Hepatocyte (in vitro differentiated cells): ENCODE data around the gene COL11A2. TPM values are rescaled to one million over a fixed set of nuclear protein-coding genes. Genes with fewer than 3 reads are reported as not detected.
"Not testable (repeated sequence)": the region's sequence is repeated elsewhere in the genome, so short reads cannot be mapped to it uniquely, and the experiment has no call there.

Source experiments
- DNase-seq: peaks from one replicate; pipeline ENCODE4 v3.0.0-alpha.2; 2016; ENCODE audit warnings: low spot score
- H2AFZ ChIP-seq: fragments of 200-600 bp; sonication (generic); 2 replicates; pipeline ENCODE4 v1.6.0; 2016; ENCODE audit warnings: antibody characterized with exemption, mild to moderate bottlenecking
- H3K27ac ChIP-seq: fragments of 200-600 bp; sonication (generic); 2 replicates; pipeline ENCODE4 v1.5.1; 2016; ENCODE audit warnings: mild to moderate bottlenecking
- H3K27me3 ChIP-seq: fragments of 200-600 bp; sonication (generic); 2 replicates; pipeline ENCODE4 v1.6.1; 2016
- H3K36me3 ChIP-seq: fragments of 200-600 bp; sonication (generic); replicated peaks from 2 replicates; pipeline ENCODE4 v1.5.1; 2016; ENCODE audit warnings: low read depth; ENCODE audit not compliant: insufficient read depth
- H3K4me1 ChIP-seq: fragments of 200-600 bp; sonication (generic); 2 replicates; pipeline ENCODE4 v1.5.1; 2016; ENCODE audit warnings: mild to moderate bottlenecking, moderate library complexity; ENCODE audit not compliant: insufficient read depth
- H3K4me2 ChIP-seq: fragments of 200-600 bp; sonication (generic); 2 replicates; pipeline ENCODE4 v1.6.0; 2016
- H3K4me3 ChIP-seq: fragments of 200-600 bp; sonication (generic); 2 replicates; pipeline ENCODE4 v1.5.1; 2016; ENCODE audit warnings: mild to moderate bottlenecking
- H3K79me2 ChIP-seq: fragments of 200-600 bp; sonication (generic); 2 replicates; pipeline ENCODE4 v1.6.0; 2017; ENCODE audit warnings: mild to moderate bottlenecking
- H3K9me2 ChIP-seq: fragments of 200-600 bp; sonication (generic); replicated peaks from 2 replicates; pipeline ENCODE4 v1.6.0; 2017; ENCODE audit warnings: mild to moderate bottlenecking; ENCODE audit not compliant: insufficient read depth
- H3K9me3 ChIP-seq: fragments of 200-600 bp; sonication (generic); 2 replicates; pipeline ENCODE4 v1.5.1; 2016; ENCODE audit warnings: low read depth, mild to moderate bottlenecking
- H4K20me1 ChIP-seq: fragments of 200-600 bp; sonication (generic); 2 replicates; pipeline ENCODE4 v1.6.0; 2016; ENCODE audit warnings: mild to moderate bottlenecking; ENCODE audit not compliant: insufficient read depth, poor library complexity, severe bottlenecking
- EZH2 ChIP-seq: fragments of 200-600 bp; sonication (generic); IDR thresholded peaks from 2 replicates; pipeline ENCODE4 v1.6.1; 2016; ENCODE audit warnings: antibody characterized with exemption, mild to moderate bottlenecking, borderline replicate concordance
- EZH2phosphoT487 ChIP-seq: fragments of 200-600 bp; sonication (generic); IDR thresholded peaks from one replicate; pipeline ENCODE4 v1.6.1; 2018; ENCODE audit warnings: antibody characterized with exemption, mild to moderate bottlenecking, low read depth, moderate library complexity; ENCODE audit not compliant: unreplicated experiment, severe bottlenecking
- WGBS: methylation state at CpG from one replicate; pipeline ENCODE4 v1.1.6; 2016; ENCODE audit warnings: low lambda C conversion rate; ENCODE audit errors: missing lambda C conversion rate; 5-methylcytosine and 5-hydroxymethylcytosine counted together
- polyA plus RNA-seq: library from polyadenylated mRNA; unstranded; fragments of >200 nt; fragmentation: Nextera tagmentation; extraction: Ambion mirVana; gene quantifications from 2 replicates; pipeline ENCODE4 v1.2.1, GENCODE V29; 2016
- total RNA-seq: library from RNA; depleted of rRNA; stranded (reverse); fragments of >200 nt; gene quantifications from 2 replicates; pipeline ENCODE4 v1.2.3, GENCODE V29; 2014
- TF ChIP-seq, protein P1 (sequence below): fragments of 200-600 bp; sonication (generic); IDR thresholded peaks from 2 replicates; pipeline ENCODE4 v1.5.1; 2016; ENCODE audit warnings: antibody characterized with exemption, mild to moderate bottlenecking; ENCODE audit not compliant: poor library complexity

The COL11A2 gene
- total and polyA plus RNA-seq, 2 experiments from 2014 or later, result 3.0 to 4.7 TPM

DNA sequence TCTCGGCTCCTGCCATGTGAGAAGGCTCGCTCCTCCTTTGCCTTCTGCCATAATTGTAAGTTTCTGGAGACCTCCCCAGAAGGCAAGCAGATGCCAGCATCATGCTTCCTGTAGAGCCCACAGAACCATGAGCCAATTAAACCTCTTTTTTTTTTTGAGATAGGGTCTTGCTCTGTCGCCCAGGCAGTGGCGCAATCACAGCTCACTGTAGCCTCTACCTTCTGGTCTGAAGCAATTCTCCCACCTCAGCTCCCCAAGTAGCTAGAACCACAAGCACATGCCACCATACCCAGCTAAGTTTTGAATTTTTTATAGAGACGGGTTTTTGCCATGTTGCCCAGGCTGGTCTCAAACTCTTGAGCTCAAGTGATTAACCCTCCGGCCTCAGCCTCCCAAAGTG, 44.6 kb upstream of the COL11A2 start:
- no peaks in the 10 kb centered on the region for H3K36me3 ChIP-seq
- no peaks in the 10 kb centered on the region for H4K20me1 ChIP-seq
- H3K9me3 ChIP-seq, result no peaks in the 10 kb centered on the region
- no peak overlapping the region for H3K27ac ChIP-seq
- no peak for TF ChIP-seq EZH2phosphoT487
- TF ChIP-seq EZH2, result no peak
- WGBS, result 93% methylated on average over 6 of the region's 6 CpGs
- H3K79me2 ChIP-seq, result no peaks in the 10 kb centered on the region
- DNase-seq, result no peak
- no peaks in the 10 kb centered on the region for H3K9me2 ChIP-seq
- no peaks in the 10 kb centered on the region for H3K4me1 ChIP-seq
- H3K4me3 ChIP-seq, result no peak overlapping the region
- H3K4me2 ChIP-seq, result no peak overlapping the region
- no peak overlapping the region for H2AFZ ChIP-seq
- peaks cover 3% of the 10 kb centered on the region for H3K27me3 ChIP-seq

DNA sequence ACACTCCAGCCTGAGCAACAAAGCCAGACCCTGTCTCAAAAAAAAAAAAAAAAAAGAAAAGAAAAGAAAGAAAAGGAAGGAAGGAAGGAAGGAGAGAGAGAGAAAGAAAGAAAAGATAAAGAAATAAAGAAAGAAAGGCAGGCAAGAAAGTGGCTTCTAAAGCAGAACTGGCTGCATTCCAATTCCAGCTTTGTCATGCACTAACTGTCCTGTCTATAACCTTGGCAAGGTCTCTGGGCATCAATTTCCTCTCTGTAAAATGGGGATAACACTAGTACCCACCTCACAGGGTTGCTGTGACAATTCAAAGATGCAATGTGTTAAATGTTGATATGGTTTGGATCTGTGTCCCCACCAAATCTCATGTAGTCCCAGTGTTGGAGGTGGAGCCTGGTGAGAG, 44.1 kb upstream of the COL11A2 start:
- H4K20me1 ChIP-seq, result no peaks in the 10 kb centered on the region
- H3K27me3 ChIP-seq, result peaks cover 3% of the 10 kb centered on the region
- no peak overlapping the region for H3K27ac ChIP-seq
- no peaks in the 10 kb centered on the region for H3K4me1 ChIP-seq
- H2AFZ ChIP-seq, result no peak overlapping the region
- no peaks in the 10 kb centered on the region for H3K36me3 ChIP-seq
- no peak for TF ChIP-seq EZH2
- no peak for TF ChIP-seq EZH2phosphoT487
- TF ChIP-seq, protein P1, sequence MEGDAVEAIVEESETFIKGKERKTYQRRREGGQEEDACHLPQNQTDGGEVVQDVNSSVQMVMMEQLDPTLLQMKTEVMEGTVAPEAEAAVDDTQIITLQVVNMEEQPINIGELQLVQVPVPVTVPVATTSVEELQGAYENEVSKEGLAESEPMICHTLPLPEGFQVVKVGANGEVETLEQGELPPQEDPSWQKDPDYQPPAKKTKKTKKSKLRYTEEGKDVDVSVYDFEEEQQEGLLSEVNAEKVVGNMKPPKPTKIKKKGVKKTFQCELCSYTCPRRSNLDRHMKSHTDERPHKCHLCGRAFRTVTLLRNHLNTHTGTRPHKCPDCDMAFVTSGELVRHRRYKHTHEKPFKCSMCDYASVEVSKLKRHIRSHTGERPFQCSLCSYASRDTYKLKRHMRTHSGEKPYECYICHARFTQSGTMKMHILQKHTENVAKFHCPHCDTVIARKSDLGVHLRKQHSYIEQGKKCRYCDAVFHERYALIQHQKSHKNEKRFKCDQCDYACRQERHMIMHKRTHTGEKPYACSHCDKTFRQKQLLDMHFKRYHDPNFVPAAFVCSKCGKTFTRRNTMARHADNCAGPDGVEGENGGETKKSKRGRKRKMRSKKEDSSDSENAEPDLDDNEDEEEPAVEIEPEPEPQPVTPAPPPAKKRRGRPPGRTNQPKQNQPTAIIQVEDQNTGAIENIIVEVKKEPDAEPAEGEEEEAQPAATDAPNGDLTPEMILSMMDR, result no peak
- no peak overlapping the region for H3K4me2 ChIP-seq
- no peak overlapping the region for H3K4me3 ChIP-seq
- no peaks in the 10 kb centered on the region for H3K79me2 ChIP-seq
- no peak for DNase-seq
- no peaks in the 10 kb centered on the region for H3K9me2 ChIP-seq
- H3K9me3 ChIP-seq, result no peaks in the 10 kb centered on the region

DNA sequence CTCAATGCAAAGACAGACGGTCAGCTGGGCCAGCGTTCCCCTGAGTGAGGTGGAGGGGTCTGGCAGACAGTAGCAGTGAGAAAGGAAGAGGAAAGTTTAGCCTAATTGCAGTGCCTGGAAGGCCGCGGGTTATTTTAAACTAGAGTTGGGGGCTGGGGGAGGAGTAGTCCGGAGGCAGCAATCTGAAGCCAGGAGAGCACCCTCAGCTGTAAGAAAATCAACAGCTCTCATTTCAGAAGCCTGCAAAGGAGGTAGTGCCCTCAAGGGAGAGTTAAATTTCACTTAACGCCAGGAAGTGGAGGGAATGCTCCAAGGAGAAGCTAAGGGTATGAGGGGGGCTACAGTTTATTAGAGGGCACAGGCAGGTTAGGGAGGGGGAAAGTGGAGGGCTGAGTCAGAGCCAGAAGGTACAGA, 43.0 kb upstream of the COL11A2 start:
- WGBS, result 15% methylated on average over 6 of the region's 6 CpGs
- Histone ChIP-seq H3K4me3 (no peak overlapping the region), H2AFZ (no peak overlapping the region), H3K4me2 (no peak overlapping the region), H3K27me3 (peaks cover 2% of the 10 kb centered on the region), H3K9me2 (no peaks in the 10 kb centered on the region), H3K4me1 (no peaks in the 10 kb centered on the region), H4K20me1 (no peaks in the 10 kb centered on the region), H3K79me2 (no peaks in the 10 kb centered on the region), H3K36me3 (no peaks in the 10 kb centered on the region), H3K9me3 (no peaks in the 10 kb centered on the region), H3K27ac (no peak overlapping the region)
- DNase-seq, result no peak
- no peak for TF ChIP-seq EZH2
- no peak for TF ChIP-seq EZH2phosphoT487
- TF ChIP-seq, protein P1, result no peak

DNA sequence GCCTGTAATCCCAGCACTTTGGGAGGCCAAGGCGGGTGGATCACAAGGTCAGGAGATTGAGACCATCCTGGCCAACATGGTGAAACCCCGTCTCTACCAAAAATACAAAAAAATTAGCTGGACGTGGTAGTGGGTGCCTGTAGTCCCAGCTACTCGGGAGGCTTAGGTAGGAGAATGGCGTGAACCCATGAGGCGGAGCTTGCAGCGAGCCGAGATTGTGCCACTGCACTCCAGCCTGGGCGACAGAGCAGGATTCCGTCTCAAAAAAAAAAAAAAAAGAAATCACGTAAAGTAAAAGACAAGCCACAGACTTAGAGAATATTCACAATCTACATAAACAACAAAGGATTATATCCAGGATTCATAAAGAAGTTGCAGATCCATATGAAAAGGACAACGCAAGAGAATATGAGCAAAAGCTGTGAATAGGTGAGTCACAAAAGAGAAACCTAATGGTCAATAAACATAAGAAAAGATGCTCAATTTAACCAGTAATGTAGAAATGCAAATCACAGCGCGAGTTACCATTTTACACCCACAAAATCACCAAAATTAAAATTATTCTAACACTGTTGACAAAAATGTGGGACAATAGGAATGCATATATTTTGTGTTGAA, 34.3 kb upstream of the COL11A2 start:
- peaks cover 26% of the 10 kb centered on the region for H3K27me3 ChIP-seq
- not testable (repeated sequence) for H3K4me3 ChIP-seq, H3K9me2 ChIP-seq, H4K20me1 ChIP-seq, H3K4me1 ChIP-seq, H3K79me2 ChIP-seq, DNase-seq, H3K27ac ChIP-seq, H2AFZ ChIP-seq, H3K4me2 ChIP-seq, H3K36me3 ChIP-seq, H3K9me3 ChIP-seq
- 28% methylated on average over 14 of the region's 14 CpGs for WGBS
